Type B pancreatic cell (in vitro differentiated cells): ENCODE measurements around the gene HOXA7. TPM values are rescaled to one million over a fixed set of nuclear protein-coding genes. Genes with fewer than 3 reads are reported as not detected.
A peak's percentile ranks its signal among the peaks of the same experiment; 100 is the strongest.

Experiments used
- DNase-seq: peaks from one replicate; pipeline ENCODE4 v3.0.0; 2021; ENCODE audit warnings: mixed read lengths; ENCODE audit not compliant: unreplicated experiment; ENCODE audit errors: extremely low spot score
- H3K27ac Mint-ChIP-seq: 2 replicates; pipeline ENCODE4 v1.8.0; 2021; ENCODE audit warnings: mild to moderate bottlenecking, mixed read lengths
- H3K27me3 Mint-ChIP-seq: 2 replicates; pipeline ENCODE4 v1.8.0; 2021; ENCODE audit warnings: mixed read lengths
- H3K36me3 Mint-ChIP-seq: 2 replicates; pipeline ENCODE4 v1.8.0; 2021; ENCODE audit warnings: mixed read lengths
- H3K4me1 Mint-ChIP-seq: one replicate; pipeline ENCODE4 v1.8.0; 2021; ENCODE audit warnings: mixed read lengths; ENCODE audit not compliant: unreplicated experiment
- H3K4me3 Mint-ChIP-seq: 2 replicates; pipeline ENCODE4 v1.8.0; 2021; ENCODE audit warnings: mild to moderate bottlenecking, mixed read lengths
- H3K9me3 Mint-ChIP-seq: 2 replicates; pipeline ENCODE4 v1.8.0; 2021; ENCODE audit warnings: mixed read lengths
- total RNA-seq: library from RNA; stranded (reverse); gene quantifications from 2 replicates; pipeline ENCODE4 v1.2.1, GENCODE V29; 2021; ENCODE audit warnings: low replicate concordance
- TF ChIP-seq, protein P1 (sequence below): fragments of 200-600 bp; sonication (generic); conservative IDR thresholded peaks from 2 replicates; pipeline ENCODE4 v1.5.0; 2021; ENCODE audit warnings: antibody characterized with exemption, mild to moderate bottlenecking

The HOXA7 gene
- total RNA-seq, 1 donor from 2014 or later: 6.2 TPM

DNA sequence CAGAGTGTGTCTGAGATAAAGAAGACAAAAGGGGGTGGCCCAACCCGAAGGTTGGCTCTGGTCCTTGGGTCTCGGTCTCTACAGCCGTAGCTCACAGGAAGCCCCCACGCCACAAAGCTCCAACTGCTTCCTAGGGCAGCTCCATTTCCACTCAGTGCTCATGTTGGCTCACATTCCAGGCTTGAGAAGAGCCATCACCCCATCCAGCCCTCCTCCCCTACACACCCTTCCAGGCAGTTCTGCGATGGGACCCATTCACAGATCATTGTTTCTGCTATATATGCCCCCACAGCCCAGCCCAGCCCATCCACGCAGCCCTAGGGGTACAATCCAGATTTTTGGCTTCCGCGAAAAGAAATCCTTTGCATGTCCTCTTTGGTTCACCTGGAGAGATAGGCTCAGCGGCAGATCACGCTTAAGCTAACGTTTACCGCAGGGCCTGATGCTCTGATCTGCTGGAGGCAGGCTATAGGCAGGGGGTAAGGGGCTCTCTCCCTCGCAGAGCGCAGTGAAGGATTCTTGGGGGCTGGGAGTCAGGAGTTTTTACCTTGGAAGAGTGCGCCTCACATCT, 34.8 kb upstream of the HOXA7 start:
- Mint-ChIP-seq H3K4me3 (no peak overlapping the region), H3K36me3 (no peaks in the 10 kb centered on the region), H3K4me1 (peaks cover 7% of the 10 kb centered on the region), H3K27me3 (peaks cover 98% of the 10 kb centered on the region), H3K27ac (no peak overlapping the region), H3K9me3 (no peaks in the 10 kb centered on the region)
- TF ChIP-seq, protein P1, sequence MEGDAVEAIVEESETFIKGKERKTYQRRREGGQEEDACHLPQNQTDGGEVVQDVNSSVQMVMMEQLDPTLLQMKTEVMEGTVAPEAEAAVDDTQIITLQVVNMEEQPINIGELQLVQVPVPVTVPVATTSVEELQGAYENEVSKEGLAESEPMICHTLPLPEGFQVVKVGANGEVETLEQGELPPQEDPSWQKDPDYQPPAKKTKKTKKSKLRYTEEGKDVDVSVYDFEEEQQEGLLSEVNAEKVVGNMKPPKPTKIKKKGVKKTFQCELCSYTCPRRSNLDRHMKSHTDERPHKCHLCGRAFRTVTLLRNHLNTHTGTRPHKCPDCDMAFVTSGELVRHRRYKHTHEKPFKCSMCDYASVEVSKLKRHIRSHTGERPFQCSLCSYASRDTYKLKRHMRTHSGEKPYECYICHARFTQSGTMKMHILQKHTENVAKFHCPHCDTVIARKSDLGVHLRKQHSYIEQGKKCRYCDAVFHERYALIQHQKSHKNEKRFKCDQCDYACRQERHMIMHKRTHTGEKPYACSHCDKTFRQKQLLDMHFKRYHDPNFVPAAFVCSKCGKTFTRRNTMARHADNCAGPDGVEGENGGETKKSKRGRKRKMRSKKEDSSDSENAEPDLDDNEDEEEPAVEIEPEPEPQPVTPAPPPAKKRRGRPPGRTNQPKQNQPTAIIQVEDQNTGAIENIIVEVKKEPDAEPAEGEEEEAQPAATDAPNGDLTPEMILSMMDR: no peak
- DNase-seq: no peak

DNA sequence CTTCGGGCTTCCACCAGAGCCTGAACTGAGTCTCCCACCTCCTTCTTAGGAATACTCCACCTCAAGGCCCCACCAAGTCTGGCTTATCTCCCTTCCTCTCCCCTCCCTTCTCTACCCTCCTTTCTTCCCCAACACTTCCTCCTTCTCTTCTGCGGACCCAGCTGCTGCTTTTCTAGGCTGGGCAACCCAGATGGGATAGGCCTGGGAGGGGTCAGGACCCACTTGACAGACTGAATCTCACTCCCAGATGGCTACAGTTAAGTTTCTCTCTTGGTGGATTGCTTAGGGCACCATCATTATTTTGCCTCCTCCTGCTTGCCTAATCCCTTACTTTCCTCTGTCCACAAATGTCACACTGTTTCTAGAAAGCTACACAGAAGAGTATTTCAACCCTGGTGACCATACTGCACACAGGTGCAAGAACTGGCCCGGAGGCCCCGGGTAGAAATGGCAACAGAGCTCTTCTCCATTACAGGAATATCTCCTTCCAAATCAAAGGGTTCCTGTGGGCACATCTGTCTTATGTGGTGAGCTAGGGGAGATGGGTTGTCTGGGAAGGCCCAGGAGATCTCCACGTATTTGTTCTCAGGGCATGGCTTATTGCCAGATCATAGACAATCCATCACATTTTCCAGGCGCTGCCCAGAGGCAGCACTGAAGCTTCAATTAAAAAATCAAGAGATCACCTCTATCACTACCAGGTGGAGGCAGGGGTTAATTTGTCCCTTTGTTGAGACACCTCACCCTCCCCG, 33.7 kb upstream of the HOXA7 start:
- Mint-ChIP-seq H3K4me1 (peaks cover 11% of the 10 kb centered on the region), H3K27me3 (peaks cover 98% of the 10 kb centered on the region), H3K36me3 (no peaks in the 10 kb centered on the region), H3K27ac (no peak overlapping the region), H3K4me3 (peak overlapping the region; percentile 10), H3K9me3 (no peaks in the 10 kb centered on the region)
- TF ChIP-seq, protein P1: no peak
- DNase-seq: no peak

DNA sequence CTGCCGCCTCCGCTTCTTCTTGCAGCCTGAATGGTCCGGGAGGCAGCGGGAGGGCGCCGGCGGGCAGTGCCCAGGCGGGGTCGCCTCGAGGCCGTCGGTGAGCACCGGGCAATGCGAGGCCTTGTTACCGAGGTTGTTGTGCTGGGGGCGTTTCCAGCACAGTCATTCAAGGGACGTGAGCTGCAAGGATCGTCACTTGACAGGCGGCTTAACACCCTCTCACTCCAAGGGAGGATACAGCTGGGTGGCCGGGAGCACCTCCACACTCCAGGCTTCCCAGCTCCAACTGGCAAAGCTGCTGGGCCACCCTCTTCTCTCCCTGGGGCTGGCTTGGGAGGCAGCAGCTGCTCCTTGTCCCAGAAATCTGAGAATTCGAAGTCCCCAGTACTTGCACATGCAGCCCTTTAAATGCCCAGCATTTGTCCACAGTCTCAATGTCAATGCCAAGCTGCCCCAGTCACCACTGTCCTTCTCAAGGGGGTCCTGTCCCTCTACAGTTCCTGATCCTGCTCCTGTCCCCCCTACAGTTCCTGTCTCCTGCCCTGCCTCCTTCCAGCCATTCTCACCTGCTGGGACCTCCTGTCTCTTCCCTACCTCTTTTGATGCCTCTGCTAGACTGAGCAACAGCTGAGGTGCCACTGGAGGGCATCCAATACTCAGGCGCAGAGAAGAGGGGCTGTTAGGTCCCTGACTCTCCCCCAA, 33.0 kb upstream of the HOXA7 start:
- Mint-ChIP-seq H3K9me3 (no peaks in the 10 kb centered on the region), H3K4me1 (peaks cover 11% of the 10 kb centered on the region), H3K27ac (no peak overlapping the region), H3K27me3 (peaks cover 98% of the 10 kb centered on the region), H3K4me3 (no peak overlapping the region), H3K36me3 (no peaks in the 10 kb centered on the region)
- no peak for DNase-seq
- TF ChIP-seq, protein P1: no peak

DNA sequence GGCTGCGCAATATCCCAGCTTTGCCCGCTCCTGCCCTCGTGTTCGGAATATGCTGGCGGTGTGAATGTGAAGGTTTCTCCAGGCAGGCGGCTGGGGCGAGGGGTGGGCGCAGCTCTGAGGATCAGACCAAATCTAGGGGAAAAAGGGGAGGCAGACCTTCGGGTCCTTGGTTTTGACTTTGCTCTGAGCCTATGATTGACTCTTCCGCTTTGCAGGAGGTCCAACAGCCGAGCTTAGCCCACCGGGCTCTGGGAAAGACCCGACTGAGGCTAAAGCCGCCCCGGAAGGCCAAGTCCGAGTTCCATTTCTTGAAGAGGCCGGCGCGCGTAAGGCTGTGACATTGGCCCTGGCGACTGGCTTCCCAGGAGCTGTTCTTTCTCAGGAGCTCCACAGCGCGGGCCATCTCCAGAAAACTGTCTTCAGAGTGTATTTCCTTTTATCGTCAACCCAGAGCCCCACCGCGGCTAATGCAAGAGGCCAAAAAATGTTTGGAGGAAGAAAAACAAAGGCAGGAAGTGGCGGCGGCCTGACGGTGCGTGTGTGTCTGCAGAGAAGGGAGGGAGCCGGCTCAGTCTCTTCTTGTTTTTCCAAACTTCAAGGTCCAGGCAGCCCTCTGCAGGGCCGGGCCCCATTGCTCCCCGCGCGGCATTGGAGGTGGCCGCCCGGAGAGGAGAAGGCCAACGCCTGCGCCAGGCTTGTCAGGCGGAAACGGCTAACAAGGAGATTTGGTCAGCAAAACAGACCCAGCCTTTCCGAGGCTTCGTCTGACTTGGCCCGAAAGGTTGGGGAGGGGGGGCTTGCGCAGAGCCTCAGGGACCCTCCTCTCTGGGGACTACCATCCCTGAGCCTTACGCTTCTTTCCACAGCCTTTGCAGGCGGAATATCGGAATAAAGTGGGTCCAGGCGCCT, 32.2 kb upstream of the HOXA7 start:
- Mint-ChIP-seq H3K27ac (no peak overlapping the region), H3K4me1 (peaks cover 11% of the 10 kb centered on the region), H3K27me3 (peaks cover 97% of the 10 kb centered on the region), H3K9me3 (no peaks in the 10 kb centered on the region), H3K4me3 (peak overlapping the region; percentile 82), H3K36me3 (no peaks in the 10 kb centered on the region)
- TF ChIP-seq, protein P1: no peak
- no peak for DNase-seq
